ENCODE results near the gene FUCA2.
"Not testable (repeated sequence)": the region's sequence is repeated elsewhere in the genome, so short reads cannot be mapped to it uniquely, and the experiment has no call there.

The FUCA2 gene

GRCh38 chr6:143535189-143535614 lies 23.7 kb upstream of the FUCA2 start:
- no peak for DNase-seq

GRCh38 chr6:143531720-143532499 lies 20.4 kb upstream of the FUCA2 start:
- DNase-seq: no peak

- DNase-seq: no peak
Observed at GRCh38 chr6:143529095-143529494, 17.6 kb upstream of the FUCA2 start.

- no peak for DNase-seq
Observed at GRCh38 chr6:143528164-143528811, 16.8 kb upstream of the FUCA2 start.

- DNase-seq: no peak
Observed at GRCh38 chr6:143527677-143528076, 16.2 kb upstream of the FUCA2 start.

- DNase-seq: no peak
Observed at GRCh38 chr6:143525356-143525755, 13.8 kb upstream of the FUCA2 start.

GRCh38 chr6:143522039-143522600 lies 10.6 kb upstream of the FUCA2 start:
- no peak for DNase-seq

- DNase-seq: no peak
Observed at GRCh38 chr6:143517447-143517773, 5.9 kb upstream of the FUCA2 start.

- no peak for DNase-seq
Observed at GRCh38 chr6:143516690-143517446, 5.3 kb upstream of the FUCA2 start.

- no peak for DNase-seq
Observed at GRCh38 chr6:143515766-143516355, 4.3 kb upstream of the FUCA2 start.

GRCh38 chr6:143515061-143515760 lies 3.7 kb upstream of the FUCA2 start:
- DNase-seq: no peak

GRCh38 chr6:143513410-143513809 lies 1.9 kb upstream of the FUCA2 start:
- peak; percentile 55 to 56 for DNase-seq

GRCh38 chr6:143510326-143510725 lies 1.2 kb downstream of the FUCA2 start:
- DNase-seq: not testable (repeated sequence)

GRCh38 chr6:143507358-143508145 lies 4.0 kb downstream of the FUCA2 start:
- no peak for DNase-seq

- no peak for DNase-seq
Observed at GRCh38 chr6:143506620-143507019, 4.9 kb downstream of the FUCA2 start.

GRCh38 chr6:143506199-143506598 lies 5.3 kb downstream of the FUCA2 start:
- no peak for DNase-seq

GRCh38 chr6:143505537-143505936 lies 6.0 kb downstream of the FUCA2 start:
- no peak for DNase-seq

- no peak for DNase-seq
Observed at GRCh38 chr6:143505111-143505510, 6.4 kb downstream of the FUCA2 start.

- no peak for DNase-seq
Observed at GRCh38 chr6:143504369-143504768, 7.2 kb downstream of the FUCA2 start.

GRCh38 chr6:143501851-143502250 lies 9.7 kb downstream of the FUCA2 start:
- DNase-seq: no peak

- DNase-seq: no peak
Observed at GRCh38 chr6:143498428-143498827, 13.1 kb downstream of the FUCA2 start.

GRCh38 chr6:143496974-143497373 lies 14.5 kb downstream of the FUCA2 start:
- DNase-seq: no peak

Measured in activated CD4-positive, alpha-beta T cell treated with anti-CD3 and anti-CD28 coated beads, Interleukin-2, amount 50 U/mL, for 48 hours (primary cell).